GM12801 (cell line): ENCODE results near the gene AIFM3.

Source experiments
- CTCF ChIP-seq: IDR thresholded peaks from one replicate; pipeline ENCODE4 v1.5.1; 2011; ENCODE audit warnings: control low read depth; ENCODE audit not compliant: insufficient read length; ENCODE audit errors: extremely low read depth

Gene AIFM3

DNA sequence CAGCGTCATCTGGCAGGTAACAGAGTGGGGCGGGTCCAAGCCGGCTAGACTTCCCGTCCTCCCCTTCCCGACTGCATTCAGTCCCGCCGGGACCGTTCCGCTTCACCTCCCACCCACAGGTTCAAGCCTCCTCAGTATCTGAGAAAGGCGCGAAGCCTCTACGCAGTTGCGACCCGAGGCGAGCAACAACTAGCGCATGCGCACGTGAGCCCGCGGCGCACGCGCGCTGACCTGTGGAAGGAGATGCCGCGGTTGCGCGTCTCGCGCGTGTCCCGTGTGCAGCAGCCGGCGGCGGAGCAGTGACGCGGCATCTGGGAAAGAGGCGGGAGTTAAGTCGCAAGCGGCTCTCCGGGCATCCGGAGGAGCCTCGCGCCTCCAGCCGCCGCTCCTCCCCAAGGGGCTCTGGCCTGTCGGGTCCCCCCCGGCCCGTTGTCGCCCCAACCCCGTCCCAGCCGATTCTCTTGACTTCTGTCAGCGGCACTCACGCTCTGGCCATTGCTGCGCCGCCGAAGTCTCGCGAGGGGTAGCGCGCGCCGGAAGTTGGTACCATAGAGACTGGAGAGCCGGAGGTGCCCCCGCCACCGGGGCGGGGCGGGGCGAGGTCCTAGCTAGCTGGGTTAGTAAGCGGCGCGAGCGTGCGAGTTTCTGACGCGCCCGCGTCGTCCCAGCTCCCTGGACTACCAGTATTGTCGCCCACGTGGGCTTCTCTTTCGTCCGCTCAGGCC lies 34.7 kb downstream of the AIFM3 start, which contains the start of gene THAP7:
Gene THAP7, minus strand, starts transcription at position 518 of the 725 bp plus-strand sequence. Its CDS starts 207 bp downstream, at position 311.
- no peak for TF ChIP-seq CTCF

DNA sequence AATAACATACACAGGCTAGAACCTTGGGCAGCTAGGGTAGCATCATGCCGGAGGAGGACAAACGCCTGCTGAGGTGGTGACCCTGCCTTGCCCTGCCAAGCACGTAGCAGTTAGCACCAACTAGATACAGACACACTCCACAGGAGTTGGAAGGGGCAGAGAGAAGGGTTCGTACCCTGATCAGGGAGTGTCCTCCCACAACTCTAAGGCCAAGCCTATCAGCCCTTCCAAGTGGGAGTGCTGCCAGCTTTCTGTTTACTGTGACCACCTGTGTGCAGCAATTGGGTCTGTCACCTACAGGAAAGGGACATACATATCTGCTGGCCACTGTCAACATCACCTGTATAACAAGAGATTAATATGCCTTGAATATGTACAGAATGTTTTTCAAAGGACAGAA lies 36.7 kb downstream of the AIFM3 start:
- TF ChIP-seq CTCF = no peak

DNA sequence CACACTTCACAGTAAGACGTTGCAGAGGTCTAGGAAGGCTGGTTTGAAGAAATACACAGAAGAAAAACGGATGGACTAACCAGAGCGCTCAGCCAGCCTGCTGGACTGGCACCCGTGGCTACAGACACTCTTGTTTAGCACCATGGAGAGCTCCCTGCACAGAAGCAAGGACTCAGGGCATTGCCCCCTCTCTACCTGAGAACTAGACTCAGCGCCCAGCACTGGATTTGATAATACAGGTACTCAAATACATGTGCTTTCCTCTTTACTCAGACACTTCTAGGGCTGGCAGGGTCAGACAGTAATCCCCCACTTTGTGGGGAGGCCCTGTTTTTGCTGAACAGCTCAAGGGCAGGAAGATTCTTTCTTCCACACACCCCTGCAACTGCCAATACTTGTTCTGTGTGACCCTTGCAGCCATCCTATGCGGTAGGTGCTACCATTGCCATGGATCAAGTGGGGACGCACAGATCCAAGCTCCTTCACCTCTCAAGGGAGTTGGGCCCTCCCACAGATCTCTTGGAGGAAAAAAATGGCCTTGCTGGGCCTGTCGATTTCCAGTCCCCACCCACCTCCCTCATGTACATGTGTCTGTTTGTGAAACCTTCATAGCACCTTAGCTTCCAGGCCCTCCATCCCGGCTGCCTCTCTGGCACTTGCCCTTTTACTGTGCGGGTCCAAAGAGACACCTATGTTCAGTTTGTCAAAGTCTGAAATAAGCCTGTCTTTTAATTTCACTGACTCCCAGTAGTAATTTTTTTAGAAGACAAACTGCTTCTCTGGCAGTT lies 42.8 kb downstream of the AIFM3 start:
- no peak for TF ChIP-seq CTCF

DNA sequence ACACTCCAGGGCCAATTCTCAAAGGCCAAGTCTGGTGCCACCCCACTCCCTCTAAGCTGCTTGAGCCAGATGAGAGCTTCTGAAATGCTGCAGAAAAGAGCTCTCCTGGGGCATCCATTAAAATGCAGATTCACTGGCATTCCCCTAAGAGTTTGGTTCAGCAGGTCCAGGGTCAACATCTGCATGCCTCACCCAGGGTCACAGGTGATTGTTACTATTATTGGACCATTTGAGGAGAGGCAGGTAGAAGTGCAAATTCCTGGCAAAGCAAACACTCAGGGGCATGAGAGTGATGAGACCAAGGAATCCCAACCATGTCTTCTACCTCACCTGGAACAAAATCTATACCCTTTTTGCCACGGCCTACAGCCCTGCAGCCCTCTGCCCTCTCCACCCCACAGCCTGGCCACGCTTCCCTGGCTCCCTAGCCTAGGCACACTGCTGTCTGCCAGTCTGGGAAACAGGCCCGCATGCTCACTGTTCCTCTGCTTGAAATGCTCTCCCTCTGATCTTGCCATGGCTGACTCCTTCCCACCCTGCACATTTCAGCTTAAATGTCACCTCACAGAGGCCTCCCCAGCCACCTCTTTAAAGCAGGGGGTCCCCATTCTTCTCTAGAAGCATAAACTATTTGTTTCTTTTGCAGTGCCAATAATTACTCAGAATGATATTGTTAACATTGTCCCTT lies 43.5 kb downstream of the AIFM3 start:
- no peak for TF ChIP-seq CTCF

DNA sequence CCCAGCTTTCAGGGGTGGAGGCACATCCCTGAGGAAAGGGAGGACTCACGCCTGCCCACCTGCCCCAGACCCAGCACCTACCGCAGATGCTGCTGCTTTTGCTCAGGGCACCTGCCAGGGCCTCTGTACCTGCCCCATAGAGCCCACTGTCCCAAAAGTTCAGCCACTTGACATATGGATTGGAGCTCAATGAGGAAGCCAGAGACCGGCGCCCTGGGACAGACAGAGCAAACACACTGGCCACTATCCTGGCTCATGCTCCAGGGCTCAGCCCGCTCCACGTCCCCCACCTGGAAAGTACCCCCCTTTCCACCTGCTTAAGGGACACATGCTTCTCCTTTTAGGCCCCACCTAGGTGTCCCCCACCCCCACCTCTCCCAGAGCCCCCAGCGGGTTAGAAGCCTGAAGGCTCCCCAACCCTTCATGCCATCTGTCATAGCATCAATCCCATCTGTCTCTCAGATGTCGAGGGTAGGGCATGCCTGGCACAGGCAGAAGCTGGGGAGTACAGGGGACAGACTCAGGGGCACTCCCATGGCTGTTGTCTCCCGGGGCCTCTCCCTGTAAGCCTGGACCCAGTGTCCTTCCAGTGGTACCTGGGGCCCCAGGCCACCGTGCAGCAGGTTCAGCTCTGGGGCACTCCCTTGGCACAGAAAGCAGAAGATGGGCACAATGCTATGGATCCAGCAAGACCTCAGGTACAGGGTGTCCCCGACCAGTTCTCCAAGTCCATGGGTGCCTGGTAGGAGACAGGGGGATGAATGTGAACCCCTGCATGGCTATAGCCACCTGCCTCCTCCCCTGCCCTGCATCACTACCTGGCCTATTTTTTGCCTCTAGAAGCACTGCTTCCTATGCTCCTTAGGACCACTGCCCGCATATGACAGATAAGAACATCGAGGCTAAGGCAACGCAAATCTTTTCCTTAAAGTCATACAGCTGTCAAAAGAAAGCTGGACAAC lies 45.7 kb downstream of the AIFM3 start:
- TF ChIP-seq CTCF = no peak

DNA sequence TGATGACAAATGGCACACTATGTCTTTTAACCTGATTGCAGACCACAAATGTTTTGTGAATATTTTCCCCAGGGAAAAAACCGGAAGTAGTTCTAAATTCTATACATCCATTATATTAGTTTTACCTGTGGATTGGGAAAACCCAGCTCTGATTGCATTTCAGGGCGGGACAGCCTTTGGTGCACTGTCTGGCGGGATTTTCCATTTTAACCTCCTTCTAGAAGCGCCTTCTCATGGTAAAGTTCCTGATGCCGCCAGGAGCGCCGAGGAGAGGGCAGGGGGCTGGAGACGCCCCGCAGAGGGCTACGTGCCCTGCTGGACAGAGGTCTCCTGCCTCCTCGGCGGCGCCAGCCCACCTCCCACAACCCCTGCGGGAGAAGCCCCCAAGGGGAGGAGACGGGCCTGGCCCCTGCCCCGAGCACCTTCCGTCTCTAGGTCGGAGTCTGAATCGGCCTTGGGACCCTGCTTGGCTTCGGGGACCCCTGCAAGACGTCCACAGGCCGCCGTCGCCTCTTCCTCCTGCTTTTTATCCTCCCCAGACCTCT lies 46.7 kb downstream of the AIFM3 start:
- no peak for TF ChIP-seq CTCF
